K562 (cell line): ENCODE results near the gene IPP. TPM values are rescaled to one million over a fixed set of nuclear protein-coding genes. Genes with fewer than 3 reads are reported as not detected.

Experiments used
- CBFB ChIP-seq: sonication (generic); formaldehyde crosslinking; IDR thresholded peaks from 2 replicates; pipeline ENCODE4 v1.4.0; 2020; ENCODE audit warnings: mild to moderate bottlenecking, missing genetic modification reagents
- CBX1 ChIP-seq: sonication (generic); IDR thresholded peaks from 2 replicates; pipeline ENCODE4 v1.6.1; 2016; ENCODE audit warnings: antibody characterized with exemption, low read depth, mild to moderate bottlenecking
- FOXA3 ChIP-seq, 2 experiments: fragments of 450-650 bp in 1 of 2; sonication (generic) in 1 of 2; formaldehyde crosslinking; IDR thresholded peaks in 1 of 2; conservative IDR thresholded peaks in 1 of 2; 2 replicates each; pipeline versions ENCODE4 v1.4.0 to v1.8.0; 2020 to 2022; ENCODE audit warnings: mild to moderate bottlenecking in 2 of 2, missing genetic modification reagents in 1 of 2
- IRF1 ChIP-seq: sonication (generic); formaldehyde crosslinking; IDR thresholded peaks from 2 replicates; pipeline ENCODE4 v1.8.0; 2022; ENCODE audit warnings: missing genetic modification reagents, mild to moderate bottlenecking, borderline replicate concordance
- POLR2AphosphoS5 ChIP-seq: IDR thresholded peaks from 2 replicates; pipeline ENCODE4 v1.6.1; 2011; ENCODE audit warnings: mild to moderate bottlenecking, low read depth, low read length, moderate library complexity; ENCODE audit not compliant: control insufficient read depth, insufficient read depth
- SPI1 ChIP-seq: IDR thresholded peaks from 2 replicates; pipeline ENCODE4 v1.6.1; 2011; ENCODE audit warnings: low read depth, low read length, control low read depth, borderline replicate concordance
- SUPT5H ChIP-seq: fragments of 450-650 bp; IDR thresholded peaks from 2 replicates; pipeline ENCODE4 v1.6.1; 2016
- ZBTB12 ChIP-seq: fragments of 250-450 bp; sonication (Bioruptor Pico); IDR thresholded peaks from 2 replicates; pipeline ENCODE4 v1.4.0; 2020
- ZFX ChIP-seq: sonication (generic); formaldehyde crosslinking; IDR thresholded peaks from 2 replicates; pipeline ENCODE4 v1.8.0; 2022; ENCODE audit warnings: mild to moderate bottlenecking, missing genetic modification reagents, moderate library complexity
- ZNF146 ChIP-seq: IDR thresholded peaks from one replicate; pipeline ENCODE4 v1.6.1; 2018; ENCODE audit warnings: missing compliant biosample characterization; ENCODE audit not compliant: unreplicated experiment
- ZNF175 ChIP-seq: fragments of 200-800 bp; sonication (Bioruptor generic); IDR thresholded peaks from 2 replicates; pipeline ENCODE4 v1.6.1; 2016; ENCODE audit warnings: low read depth, mild to moderate bottlenecking, missing genetic modification characterization, missing compliant biosample characterization
- ZZZ3 ChIP-seq: fragments of 450-650 bp; IDR thresholded peaks from 2 replicates; pipeline ENCODE4 v1.6.1; 2016; ENCODE audit warnings: antibody characterized with exemption, mild to moderate bottlenecking, moderate library complexity
- polyA plus RNA-seq, 8 experiments: library from polyadenylated mRNA; depleted of rRNA in 4 of 8; stranded (reverse) in 5 of 8; unstranded in 3 of 8; fragments of >200 nt; fragmentation: Nextera tagmentation in 2 of 8; fragmentation: Illumina TruSeq in 1 of 8; extraction: Ambion mirVana in 2 of 8; extraction: Trizol in 1 of 8; gene quantifications; 2 replicates each; pipeline versions ENCODE4 v1.2.1 to v1.2.3, GENCODE V29; 2011 to 2014; ENCODE audit warnings: inconsistent platforms in 1 of 8, missing spikeins in 1 of 8
- total RNA-seq, 7 experiments: library from RNA; depleted of rRNA in 6 of 7; stranded (reverse); fragments of >200 nt in 6 of 7; fragmentation: Illumina TruSeq in 2 of 7; extraction: Trizol in 2 of 7; gene quantifications; 2 replicates each; pipeline versions ENCODE4 v1.2.1 to v1.2.3, GENCODE V29; 2011 to 2021; ENCODE audit warnings: low replicate concordance in 1 of 7
- TF ChIP-seq, protein P1 (sequence below), 2 experiments: fragments of 450-650 bp in 1 of 2; IDR thresholded peaks; 2 replicates each; pipeline ENCODE4 v1.6.1; 2011 to 2017; ENCODE audit warnings: low read depth in 2 of 2, antibody characterized with exemption in 1 of 2, borderline replicate concordance in 1 of 2, low read length in 1 of 2, mild to moderate bottlenecking in 1 of 2, mixed read lengths in 1 of 2; ENCODE audit not compliant: control insufficient read depth in 1 of 2
- TF ChIP-seq, protein P2 (sequence below): fragments of 250-450 bp; sonication (Bioruptor Pico); IDR thresholded peaks from 2 replicates; pipeline ENCODE4 v1.4.0; 2020; ENCODE audit warnings: mild to moderate bottlenecking
- TF ChIP-seq, protein P3 (sequence below): sonication (generic); formaldehyde crosslinking; IDR thresholded peaks from 2 replicates; pipeline ENCODE4 v1.8.1; 2023; ENCODE audit warnings: mild to moderate bottlenecking, missing genetic modification reagents

The IPP gene
- total and polyA plus RNA-seq, 9 of the 15 experiments (the other 6 are each of a cell fraction or from before 2014, with no cell fraction given): 6.9 to 15.1 (median 9.7) TPM

DNA sequence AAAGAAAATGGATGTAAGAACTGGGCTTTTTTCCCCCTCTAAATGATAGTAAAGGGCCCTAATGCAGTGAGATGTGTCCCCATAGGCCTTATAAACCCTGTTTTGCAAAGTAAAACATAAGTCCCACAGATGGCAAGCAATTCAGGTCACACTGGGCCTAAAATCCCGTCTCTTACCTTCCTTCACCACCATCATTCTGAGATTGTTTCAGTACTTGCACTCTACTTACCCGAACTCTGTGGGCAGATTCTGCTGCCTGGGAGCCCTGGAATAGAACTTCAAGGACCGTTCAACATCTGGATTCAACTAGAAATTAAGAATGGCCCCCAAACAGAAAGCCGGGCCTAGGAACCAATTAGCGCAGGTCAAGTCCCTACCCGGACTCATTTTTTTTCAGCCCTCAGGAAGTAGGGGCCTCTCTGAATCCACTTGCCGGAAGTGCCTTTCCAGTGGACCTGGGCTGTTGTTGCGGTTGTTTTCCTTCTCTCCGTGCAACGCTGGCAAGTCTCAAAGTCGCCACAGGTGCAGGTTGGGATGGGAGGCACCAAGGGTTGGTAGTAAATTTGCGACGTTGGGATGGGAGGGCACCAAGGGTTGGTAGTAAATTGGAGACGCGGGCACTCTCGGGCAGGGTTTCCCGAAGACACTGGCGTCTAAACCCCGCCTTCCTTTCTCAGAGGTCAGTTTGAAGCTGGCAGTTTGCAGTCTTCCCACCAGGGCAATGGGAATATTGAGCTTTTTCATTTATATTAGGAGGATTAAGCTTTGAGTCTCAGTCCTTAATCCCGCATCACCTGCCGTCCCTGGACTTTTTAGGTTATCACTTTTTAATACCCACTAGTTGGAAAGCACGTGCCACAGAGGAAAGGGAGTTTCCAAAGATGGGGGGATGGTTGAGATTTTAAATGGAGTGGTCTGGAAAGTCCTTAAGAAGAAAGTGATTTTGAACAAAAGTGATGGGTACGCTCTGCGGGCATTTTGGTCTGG is 62.4 kb downstream of the IPP start, which contains the start of gene TMEM69 (continued):
- TF ChIP-seq ZBTB12 (CRISPR knock-in tag) (no peak), CBX1 (peak; percentile 52), IRF1 (CRISPR knock-in tag) (0 out of 2 replicates have a peak, but pooled peaks have one; percentile 17), ZNF175 (CRISPR knock-in tag) (peak; percentile 18; the same call in 1 of the 2 replicates), ZFX (peak; percentile 61; the same call in 1 of the 2 replicates), CBFB (CRISPR knock-in tag) (0 out of 2 replicates have a peak, but pooled peaks have one; percentile 35), ZZZ3 (peak; percentile 63; the same call in 1 of the 2 replicates), SUPT5H (peak; percentile 90), FOXA3 (CRISPR knock-in tag; conservative IDR thresholded peaks at IDR 0.05 in 1 of 2, IDR thresholded peaks at IDR 0.05 in 1 of 2) (no peak), POLR2AphosphoS5 (peak; percentile 90), ZNF146 (CRISPR knock-in tag) (no peak), SPI1 (no peak)
- TF ChIP-seq, protein P1, sequence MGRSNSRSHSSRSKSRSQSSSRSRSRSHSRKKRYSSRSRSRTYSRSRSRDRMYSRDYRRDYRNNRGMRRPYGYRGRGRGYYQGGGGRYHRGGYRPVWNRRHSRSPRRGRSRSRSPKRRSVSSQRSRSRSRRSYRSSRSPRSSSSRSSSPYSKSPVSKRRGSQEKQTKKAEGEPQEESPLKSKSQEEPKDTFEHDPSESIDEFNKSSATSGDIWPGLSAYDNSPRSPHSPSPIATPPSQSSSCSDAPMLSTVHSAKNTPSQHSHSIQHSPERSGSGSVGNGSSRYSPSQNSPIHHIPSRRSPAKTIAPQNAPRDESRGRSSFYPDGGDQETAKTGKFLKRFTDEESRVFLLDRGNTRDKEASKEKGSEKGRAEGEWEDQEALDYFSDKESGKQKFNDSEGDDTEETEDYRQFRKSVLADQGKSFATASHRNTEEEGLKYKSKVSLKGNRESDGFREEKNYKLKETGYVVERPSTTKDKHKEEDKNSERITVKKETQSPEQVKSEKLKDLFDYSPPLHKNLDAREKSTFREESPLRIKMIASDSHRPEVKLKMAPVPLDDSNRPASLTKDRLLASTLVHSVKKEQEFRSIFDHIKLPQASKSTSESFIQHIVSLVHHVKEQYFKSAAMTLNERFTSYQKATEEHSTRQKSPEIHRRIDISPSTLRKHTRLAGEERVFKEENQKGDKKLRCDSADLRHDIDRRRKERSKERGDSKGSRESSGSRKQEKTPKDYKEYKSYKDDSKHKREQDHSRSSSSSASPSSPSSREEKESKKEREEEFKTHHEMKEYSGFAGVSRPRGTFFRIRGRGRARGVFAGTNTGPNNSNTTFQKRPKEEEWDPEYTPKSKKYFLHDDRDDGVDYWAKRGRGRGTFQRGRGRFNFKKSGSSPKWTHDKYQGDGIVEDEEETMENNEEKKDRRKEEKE (IDR thresholded peaks at IDR 0.05; ENCODE audit: borderline replicate concordance in 1 of 2, control insufficient read depth in 1 of 2, low read depth in 2 of 2, low read length in 1 of 2): peak in 1 of 2 experiments; percentile 98; a peak in 2 of 4 replicates
- TF ChIP-seq, protein P2, sequence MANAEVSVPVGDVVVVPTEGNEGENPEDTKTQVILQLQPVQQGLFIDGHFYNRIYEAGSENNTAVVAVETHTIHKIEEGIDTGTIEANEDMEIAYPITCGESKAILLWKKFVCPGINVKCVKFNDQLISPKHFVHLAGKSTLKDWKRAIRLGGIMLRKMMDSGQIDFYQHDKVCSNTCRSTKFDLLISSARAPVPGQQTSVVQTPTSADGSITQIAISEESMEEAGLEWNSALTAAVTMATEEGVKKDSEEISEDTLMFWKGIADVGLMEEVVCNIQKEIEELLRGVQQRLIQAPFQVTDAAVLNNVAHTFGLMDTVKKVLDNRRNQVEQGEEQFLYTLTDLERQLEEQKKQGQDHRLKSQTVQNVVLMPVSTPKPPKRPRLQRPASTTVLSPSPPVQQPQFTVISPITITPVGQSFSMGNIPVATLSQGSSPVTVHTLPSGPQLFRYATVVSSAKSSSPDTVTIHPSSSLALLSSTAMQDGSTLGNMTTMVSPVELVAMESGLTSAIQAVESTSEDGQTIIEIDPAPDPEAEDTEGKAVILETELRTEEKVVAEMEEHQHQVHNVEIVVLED (CRISPR knock-in tag): no peak
- TF ChIP-seq, protein P3, sequence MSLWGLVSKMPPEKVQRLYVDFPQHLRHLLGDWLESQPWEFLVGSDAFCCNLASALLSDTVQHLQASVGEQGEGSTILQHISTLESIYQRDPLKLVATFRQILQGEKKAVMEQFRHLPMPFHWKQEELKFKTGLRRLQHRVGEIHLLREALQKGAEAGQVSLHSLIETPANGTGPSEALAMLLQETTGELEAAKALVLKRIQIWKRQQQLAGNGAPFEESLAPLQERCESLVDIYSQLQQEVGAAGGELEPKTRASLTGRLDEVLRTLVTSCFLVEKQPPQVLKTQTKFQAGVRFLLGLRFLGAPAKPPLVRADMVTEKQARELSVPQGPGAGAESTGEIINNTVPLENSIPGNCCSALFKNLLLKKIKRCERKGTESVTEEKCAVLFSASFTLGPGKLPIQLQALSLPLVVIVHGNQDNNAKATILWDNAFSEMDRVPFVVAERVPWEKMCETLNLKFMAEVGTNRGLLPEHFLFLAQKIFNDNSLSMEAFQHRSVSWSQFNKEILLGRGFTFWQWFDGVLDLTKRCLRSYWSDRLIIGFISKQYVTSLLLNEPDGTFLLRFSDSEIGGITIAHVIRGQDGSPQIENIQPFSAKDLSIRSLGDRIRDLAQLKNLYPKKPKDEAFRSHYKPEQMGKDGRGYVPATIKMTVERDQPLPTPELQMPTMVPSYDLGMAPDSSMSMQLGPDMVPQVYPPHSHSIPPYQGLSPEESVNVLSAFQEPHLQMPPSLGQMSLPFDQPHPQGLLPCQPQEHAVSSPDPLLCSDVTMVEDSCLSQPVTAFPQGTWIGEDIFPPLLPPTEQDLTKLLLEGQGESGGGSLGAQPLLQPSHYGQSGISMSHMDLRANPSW (CRISPR knock-in tag): 0 out of 2 replicates have a peak, but pooled peaks have one; percentile 82
